K562 (cell line): ENCODE measurements around the gene PRMT2. TPM values are rescaled to one million over a fixed set of nuclear protein-coding genes. Genes with fewer than 3 reads are reported as not detected.

Source experiments
- CC2D1A ChIP-seq: fragments of 450-650 bp; IDR thresholded peaks from 2 replicates; pipeline ENCODE4 v1.6.1; 2017; ENCODE audit warnings: mild to moderate bottlenecking
- CTCF ChIP-seq, 3 experiments: IDR thresholded peaks in 2 of 3; conservative IDR thresholded peaks in 1 of 3; 2 replicates each; pipeline ENCODE4 v1.5.1; 2011 to 2012; ENCODE audit warnings: low read length in 3 of 3, mild to moderate bottlenecking in 3 of 3, control low read depth in 2 of 3, improper control_type of control experiment in 1 of 3, inconsistent platforms in 1 of 3, low read depth in 1 of 3, mixed read lengths in 1 of 3, moderate library complexity in 1 of 3; ENCODE audit not compliant: insufficient read depth in 2 of 3
- DPF2 ChIP-seq: fragments of 450-650 bp; IDR thresholded peaks from 2 replicates; pipeline ENCODE4 v1.6.1; 2016
- LARP7 ChIP-seq: fragments of 450-650 bp; IDR thresholded peaks from 2 replicates; pipeline ENCODE4 v1.6.1; 2016
- PBX2 ChIP-seq, 2 experiments: IDR thresholded peaks in 1 of 2; conservative IDR thresholded peaks in 1 of 2; 2 replicates each; pipeline ENCODE4 v1.6.1; 2016; ENCODE audit warnings: low read depth in 2 of 2, mild to moderate bottlenecking in 1 of 2, missing compliant biosample characterization in 1 of 2, missing genetic modification characterization in 1 of 2, moderate library complexity in 1 of 2
- RAD21 ChIP-seq, 2 experiments: fragments of 250-450 bp in 1 of 2; fragments of 450-650 bp in 1 of 2; sonication (Bioruptor Pico) in 1 of 2; formaldehyde crosslinking in 1 of 2; IDR thresholded peaks in 1 of 2; conservative IDR thresholded peaks in 1 of 2; 2 replicates each; pipeline versions ENCODE4 v1.4.0 to v1.8.0; 2020 to 2022; ENCODE audit warnings: mild to moderate bottlenecking in 2 of 2, moderate library complexity in 1 of 2
- REST ChIP-seq, 2 experiments: fragments of 450-650 bp; formaldehyde crosslinking in 1 of 2; IDR thresholded peaks; 2 replicates each; pipeline versions ENCODE4 v1.4.0 to v1.6.1; 2014 to 2020; ENCODE audit warnings: mild to moderate bottlenecking in 2 of 2, borderline replicate concordance in 1 of 2, low read depth in 1 of 2
- ZNF512 ChIP-seq: IDR thresholded peaks from 2 replicates; pipeline ENCODE4 v1.6.1; 2016; ENCODE audit warnings: missing genetic modification characterization, missing compliant biosample characterization
- polyA plus RNA-seq, 8 experiments: library from polyadenylated mRNA; depleted of rRNA in 4 of 8; stranded (reverse) in 5 of 8; unstranded in 3 of 8; fragments of >200 nt; fragmentation: Nextera tagmentation in 2 of 8; fragmentation: Illumina TruSeq in 1 of 8; extraction: Ambion mirVana in 2 of 8; extraction: Trizol in 1 of 8; gene quantifications; 2 replicates each; pipeline versions ENCODE4 v1.2.1 to v1.2.3, GENCODE V29; 2011 to 2014; ENCODE audit warnings: inconsistent platforms in 1 of 8, missing spikeins in 1 of 8
- total RNA-seq, 7 experiments: library from RNA; depleted of rRNA in 6 of 7; stranded (reverse); fragments of >200 nt in 6 of 7; fragmentation: Illumina TruSeq in 2 of 7; extraction: Trizol in 2 of 7; gene quantifications; 2 replicates each; pipeline versions ENCODE4 v1.2.1 to v1.2.3, GENCODE V29; 2011 to 2021; ENCODE audit warnings: low replicate concordance in 1 of 7

PRMT2 gene
- total and polyA plus RNA-seq, 9 of the 15 experiments (the other 6 are each of a cell fraction or from before 2014, with no cell fraction given) = 37.2 to 85.7 (median 59.3) TPM

GRCh38 chr21:46639489-46640386 lies 4.3 kb downstream of the PRMT2 start (continued):
- TF ChIP-seq ZNF512 (tag) = 0 out of 2 replicates have a peak, but pooled peaks have one; percentile 53
- TF ChIP-seq DPF2 = 0 out of 2 replicates have a peak, but pooled peaks have one; percentile 40
- peak; percentile 37; the same call in 1 of the 2 replicates for TF ChIP-seq REST (IDR thresholded peaks at IDR 0.05; ENCODE audit: borderline replicate concordance)
- no peak for TF ChIP-seq REST (CRISPR knock-in tag; IDR thresholded peaks at IDR 0.05; ENCODE audit: low read depth)
- TF ChIP-seq RAD21 (CRISPR knock-in tag; conservative IDR thresholded peaks at IDR 0.05 in 1 of 2, IDR thresholded peaks at IDR 0.05 in 1 of 2) = peak; percentile 16 to 59; a peak in 2 of 4 replicates
- no peak for TF ChIP-seq PBX2 (CRISPR knock-in tag; IDR thresholded peaks at IDR 0.05; ENCODE audit: low read depth)
- TF ChIP-seq PBX2 (tag; conservative IDR thresholded peaks at IDR 0.05; ENCODE audit: low read depth) = peak; percentile 18; the same call in 1 of the 2 replicates
- TF ChIP-seq LARP7 = peak; percentile 78; the same call in 1 of the 2 replicates
- TF ChIP-seq CTCF (IDR thresholded peaks at IDR 0.05 in 2 of 3, conservative IDR thresholded peaks at IDR 0.05 in 1 of 3; ENCODE audit: insufficient read depth in 2 of 3, low read depth in 1 of 3, low read length in 3 of 3) = peak; percentile 16 to 52 (median 29); a peak in 3 of 6 replicates
- 0 out of 2 replicates have a peak, but pooled peaks have one; percentile 11 for TF ChIP-seq CC2D1A
